AG08395 (cell line): Measurements from ENCODE around the gene GALT.

Experiments
- DNase-seq: peaks from one replicate; pipeline ENCODE4 v3.0.0; 2012; ENCODE audit warnings: mixed read lengths, low spot score

GALT gene

GRCh38 chr9:34651876-34652601 is 5.6 kb downstream of the GALT start, which contains the start of gene IL11RA:
Gene IL11RA, plus strand, starts transcription at chr9:34652185. Its CDS starts 3,033 bp downstream, at chr9:34655218.
- peak; percentile 97 for DNase-seq

GRCh38 chr9:34652602-34653000 is 6.1 kb downstream of the GALT start:
- DNase-seq: no peak

DNA sequence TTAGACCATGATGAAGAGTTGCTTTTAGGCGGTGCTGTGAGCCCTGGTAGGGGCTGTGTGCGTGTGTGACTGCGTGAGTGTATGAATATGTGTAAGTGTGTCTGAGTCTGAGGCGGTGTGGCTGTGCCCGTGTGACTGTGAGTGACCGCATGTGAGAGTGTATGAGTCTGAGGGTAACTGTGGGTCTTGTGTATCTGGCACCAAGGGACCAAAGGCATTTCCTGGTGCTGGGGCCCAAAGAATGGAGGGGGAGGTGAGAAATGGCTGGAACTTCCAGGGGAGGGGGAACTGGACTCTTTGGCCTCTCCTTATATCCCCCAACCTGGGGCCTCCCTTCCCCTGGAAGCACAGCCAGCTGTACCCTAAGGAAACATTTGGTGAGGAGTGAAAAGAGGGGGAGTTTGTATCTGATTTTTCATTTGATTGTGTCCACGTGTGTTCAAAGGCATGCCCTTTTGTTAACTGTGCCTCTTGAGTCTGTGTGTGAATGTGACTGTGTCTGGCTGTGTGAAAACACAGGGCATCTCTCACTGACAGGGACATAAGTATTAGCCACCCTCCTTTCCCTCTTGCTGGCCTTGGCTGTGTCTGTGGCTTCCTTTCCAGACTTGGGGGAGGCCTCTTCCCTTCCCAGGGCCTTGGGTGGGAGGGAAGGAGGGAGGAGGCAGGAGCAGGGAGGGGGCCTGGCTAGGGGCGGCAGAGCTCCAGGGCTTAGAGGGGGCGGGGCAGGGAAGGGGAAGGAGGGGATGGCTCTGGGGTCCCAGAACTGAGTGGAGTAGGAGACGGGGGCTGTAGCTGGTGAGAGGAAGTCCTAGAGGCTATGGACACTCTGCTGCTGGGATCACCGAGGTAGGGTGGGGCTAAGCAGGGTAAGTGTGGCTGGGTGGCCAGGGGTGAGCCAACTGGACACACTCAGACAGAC is 6.9 kb downstream of the GALT start:
- DNase-seq: peak; percentile 66

DNA sequence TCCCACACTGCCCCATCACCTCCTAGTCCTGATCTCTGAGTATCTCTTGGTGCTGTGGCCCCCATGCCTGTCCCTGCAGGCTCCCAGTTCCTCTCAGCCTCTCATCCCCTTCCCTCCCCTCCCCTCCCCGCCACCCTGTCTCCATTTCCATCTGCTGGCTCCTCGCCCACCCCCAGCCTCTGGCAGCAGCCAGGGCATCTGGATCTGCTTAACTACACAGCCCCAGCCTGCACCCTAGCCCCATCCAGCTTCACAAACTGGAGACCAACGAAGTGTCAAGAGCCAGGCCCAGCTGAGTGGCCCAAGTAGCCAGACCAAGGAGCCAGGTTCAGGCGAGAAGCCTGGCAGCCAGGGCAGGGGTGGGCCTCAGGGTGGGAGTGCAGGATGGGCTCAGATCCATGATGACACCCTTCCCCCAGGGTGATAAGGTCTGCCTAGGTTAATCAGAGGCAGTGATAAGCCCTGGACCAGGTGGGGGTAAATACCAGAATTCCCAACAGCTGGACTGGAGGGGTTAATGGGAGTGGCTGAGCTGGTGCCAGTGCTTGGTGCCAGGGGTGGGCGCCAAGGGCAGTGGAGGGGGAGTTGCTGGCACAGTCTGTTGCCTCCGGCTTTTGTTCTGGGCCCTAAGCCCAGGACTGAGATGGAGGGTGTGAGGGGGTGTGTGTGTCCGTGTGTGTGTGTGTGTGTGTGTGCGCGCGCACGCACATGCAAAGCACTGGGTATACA is 8.0 kb downstream of the GALT start:
- DNase-seq: peak; percentile 83

GRCh38 chr9:34655394-34655793 is 8.9 kb downstream of the GALT start:
- DNase-seq: no peak

- DNase-seq: no peak
These were observed 10.5 kb downstream of the GALT start for GRCh38 chr9:34656992-34657391.

- no peak for DNase-seq
These were observed 12.0 kb downstream of the GALT start for GRCh38 chr9:34658461-34658860.

GRCh38 chr9:34659592-34660253 is 13.2 kb downstream of the GALT start:
- DNase-seq: no peak

GRCh38 chr9:34662526-34663302 is 16.2 kb downstream of the GALT start, which contains the start of gene CCL27:
Gene CCL27, minus strand, starts transcription at chr9:34662657. Its CDS starts 24 bp downstream, at chr9:34662633.
- DNase-seq: no peak

GRCh38 chr9:34663303-34663605 is 16.8 kb downstream of the GALT start:
- no peak for DNase-seq

DNA sequence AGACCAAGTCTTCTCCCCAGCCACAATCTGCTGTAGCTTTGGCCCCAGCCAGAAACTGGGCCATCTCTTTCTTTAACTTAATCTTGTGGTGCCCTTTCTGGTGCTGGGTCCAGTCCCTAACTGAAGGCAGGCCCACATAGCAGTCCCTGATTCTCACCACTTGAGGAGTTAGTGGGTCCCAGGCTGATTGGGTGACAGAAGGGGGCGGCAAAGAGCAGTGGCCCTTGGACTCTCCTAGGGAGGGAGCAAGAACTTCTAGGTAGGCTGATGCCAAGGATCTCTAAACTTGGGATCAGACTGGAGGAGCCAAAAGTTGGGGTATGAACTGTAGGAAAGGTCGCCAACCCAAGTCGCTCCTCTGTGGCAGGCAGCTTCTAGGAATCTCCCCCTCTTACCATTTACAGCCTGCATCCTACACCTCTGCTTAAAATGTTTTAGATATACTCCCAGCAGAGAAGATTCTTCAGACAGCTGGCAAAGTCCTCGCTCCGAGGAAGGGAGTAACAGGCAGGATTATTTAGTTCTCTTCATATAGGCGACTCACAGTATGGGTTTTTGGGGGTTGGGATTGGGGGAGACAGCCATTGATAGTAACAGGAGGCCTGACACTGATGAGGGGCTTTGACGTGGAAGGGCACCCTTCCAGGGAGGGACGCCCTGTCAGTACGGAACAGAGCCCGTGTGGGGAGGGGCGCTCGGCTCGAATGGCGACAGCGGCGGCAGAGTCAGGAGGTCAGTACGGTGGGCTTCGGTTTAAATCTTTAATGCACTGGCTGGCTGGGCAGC is 18.0 kb downstream of the GALT start:
- DNase-seq: peak; percentile 87

DNA sequence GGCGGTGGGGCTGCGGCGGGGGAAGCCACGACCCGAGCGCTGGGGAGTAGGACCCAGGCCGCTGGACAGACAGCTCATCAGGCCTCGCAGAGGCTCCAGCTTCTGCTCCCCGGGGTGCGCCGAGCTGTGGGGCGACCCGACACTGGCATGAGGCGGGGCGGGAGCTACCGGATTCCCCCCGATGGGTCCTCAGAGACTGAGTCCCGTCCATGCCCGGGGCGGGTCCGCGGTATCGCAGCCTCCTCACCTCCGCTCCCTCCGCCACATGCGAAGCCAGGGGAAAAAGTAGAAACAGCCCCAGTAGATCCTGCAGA is 18.5 kb downstream of the GALT start:
- DNase-seq: no peak

DNA sequence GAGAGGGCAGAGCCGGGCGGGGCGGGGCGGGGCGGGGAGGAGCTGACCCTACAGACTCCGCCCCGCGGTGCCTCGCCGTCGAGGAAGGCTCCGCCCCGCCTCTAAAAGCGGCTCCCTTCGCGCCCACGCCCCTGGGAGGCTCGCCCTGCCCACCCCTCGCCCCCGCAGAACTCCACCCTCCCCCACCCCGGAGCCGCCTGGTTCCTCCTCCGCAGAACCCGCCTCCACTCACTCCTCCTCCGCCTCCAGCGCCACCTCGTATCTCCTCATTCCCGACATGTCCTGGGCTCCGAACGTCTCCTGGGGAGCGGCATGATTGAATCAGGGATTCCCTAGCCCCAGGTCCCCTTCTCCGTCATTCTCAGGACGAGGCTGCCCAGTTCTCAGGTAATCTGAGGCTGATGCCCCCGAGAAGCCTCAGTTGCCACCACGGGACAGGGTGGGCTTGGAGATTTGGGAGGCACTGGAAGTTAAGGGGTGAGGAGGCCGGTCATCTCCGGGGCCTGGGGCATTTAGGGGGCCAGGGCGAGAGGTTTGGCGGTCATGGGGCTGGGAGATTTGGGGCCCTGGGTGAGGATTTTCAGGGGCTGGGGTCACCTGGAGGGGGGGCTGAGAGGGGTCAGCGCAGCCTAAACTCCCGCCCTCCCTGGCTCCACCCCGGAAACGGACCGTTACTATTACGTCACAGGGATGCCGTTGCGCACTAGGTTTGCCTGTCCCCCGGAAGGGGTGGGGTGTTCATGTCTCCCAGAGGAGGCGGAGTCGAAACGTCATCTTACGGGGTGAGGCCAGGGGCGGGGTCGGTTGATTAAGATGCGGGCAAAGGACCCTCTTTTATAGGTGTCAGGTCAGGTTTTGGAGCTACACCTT is 19.1 kb downstream of the GALT start:
- peak; percentile 97 for DNase-seq

DNA sequence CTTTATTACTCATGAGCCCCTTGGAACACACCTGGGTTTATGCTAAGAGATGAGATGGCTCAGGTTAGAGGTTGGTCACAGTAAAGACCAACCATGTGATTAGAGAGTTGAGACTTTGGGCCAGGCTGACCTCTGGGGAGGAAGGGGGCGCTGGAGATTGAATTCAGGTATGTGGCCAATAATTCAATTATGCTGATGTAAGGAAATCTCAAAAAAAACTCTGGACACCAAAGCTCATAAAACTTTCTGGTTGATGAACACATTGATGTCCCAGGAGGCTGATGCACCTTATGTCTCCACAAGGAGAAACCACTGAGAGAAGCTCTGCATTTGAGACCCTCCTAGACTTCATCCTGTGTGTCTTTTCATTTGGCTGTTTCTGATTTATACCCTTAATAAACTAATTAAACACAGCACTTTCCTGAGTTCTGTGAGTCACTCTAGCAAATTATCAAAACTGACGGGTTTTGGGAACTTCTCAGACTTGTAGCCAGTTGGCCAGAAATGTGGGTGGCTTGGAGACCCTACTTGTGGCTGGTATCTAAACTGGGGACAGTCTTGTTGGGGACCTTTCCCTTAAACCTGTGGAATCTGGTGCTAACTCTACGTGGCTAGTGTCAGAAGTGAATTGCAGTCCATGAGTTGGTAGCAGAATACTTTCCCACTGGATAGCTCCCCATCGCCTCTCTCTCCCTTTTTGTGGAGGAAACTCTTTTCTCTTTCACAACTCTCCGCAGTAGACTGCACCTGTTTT is 23.5 kb downstream of the GALT start:
- no peak for DNase-seq

GRCh38 chr9:34671307-34671706 is 24.8 kb downstream of the GALT start:
- DNase-seq: no peak

DNA sequence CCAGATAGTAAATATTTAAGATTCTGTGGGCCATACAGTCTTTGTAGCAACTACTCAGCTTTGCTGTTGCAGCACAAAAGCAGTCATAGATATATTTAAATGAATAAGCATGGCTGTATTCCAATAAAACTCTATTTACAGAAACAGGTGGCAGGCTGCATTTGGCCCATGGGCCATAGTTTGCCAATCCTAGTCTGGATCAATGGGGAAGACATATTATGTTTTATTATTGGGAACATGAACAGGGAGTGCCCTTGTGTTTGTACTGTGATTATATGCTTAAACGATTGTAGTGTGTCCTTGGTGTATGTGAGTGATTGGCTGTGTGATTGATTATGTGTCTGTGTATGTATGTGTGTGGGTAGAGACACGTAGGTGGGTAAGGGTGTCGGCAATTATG is 28.0 kb downstream of the GALT start:
- DNase-seq: no peak

DNA sequence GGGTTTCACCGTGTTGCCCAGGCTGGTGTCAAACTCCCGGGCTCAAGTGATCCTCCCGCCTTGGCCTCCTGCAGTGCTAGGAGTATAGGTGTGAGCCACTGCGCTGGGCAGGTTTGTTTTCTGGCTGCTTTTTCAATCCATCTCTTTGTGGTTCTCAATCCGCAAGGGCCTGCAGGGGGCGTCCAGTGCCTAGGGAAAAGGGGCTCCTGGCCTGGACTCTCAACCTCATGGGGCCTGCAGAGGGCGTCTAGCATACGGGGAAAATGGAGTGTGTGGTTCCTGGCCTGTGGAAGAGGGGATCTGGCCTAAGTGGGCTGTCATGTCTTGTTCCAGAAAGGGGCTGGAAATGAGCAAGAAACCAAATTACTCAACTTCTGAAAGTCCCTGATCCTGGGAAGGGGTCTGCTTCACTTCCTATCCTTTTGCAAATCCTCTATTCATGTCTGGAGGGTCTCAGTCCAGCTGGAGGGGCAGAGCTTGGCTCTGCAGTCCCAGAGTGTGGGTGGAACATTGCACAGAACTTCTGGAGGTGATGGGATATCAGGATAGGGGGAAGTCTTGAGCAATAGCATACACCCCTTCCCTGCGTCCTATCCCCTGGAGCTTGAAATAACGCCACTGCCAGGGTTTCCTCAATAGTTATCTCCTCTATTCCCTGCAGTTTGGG is 28.7 kb downstream of the GALT start:
- peak; percentile 86 for DNase-seq

- DNase-seq: no peak
These were observed 29.4 kb downstream of the GALT start for GRCh38 chr9:34675869-34676268.
